ENCODE measurements around the gene SUPT5H. TPM values are rescaled to one million over a fixed set of nuclear protein-coding genes. Genes with fewer than 3 reads are reported as not detected.
A peak's percentile ranks its signal among the peaks of the same experiment; 100 is the strongest.

The SUPT5H gene
- total and polyA plus RNA-seq, 2 of the 13 experiments (the other 11 are each of a cell fraction or from before 2014, with no cell fraction given) = 48.2 to 51.7 TPM

GRCh38 chr19:39397360-39398296, 47.8 kb upstream of the SUPT5H start (continued):
- 0 out of 2 replicates have a peak, but pooled peaks have one; percentile 6 for TF ChIP-seq SNAPC4 (CRISPR knock-in tag; IDR thresholded peaks at IDR 0.05)
- TF ChIP-seq GMEB1 (CRISPR knock-in tag; IDR thresholded peaks at IDR 0.05; ENCODE audit: borderline replicate concordance) = peak; percentile 73; the same call in 1 of the 2 replicates
- no peak for TF ChIP-seq ZNF616 (CRISPR knock-in tag; IDR thresholded peaks at IDR 0.05; ENCODE audit: low read depth)
- peak; percentile 89 for TF ChIP-seq PHF21A (CRISPR knock-in tag; IDR thresholded peaks at IDR 0.05)
- no peak for TF ChIP-seq ZNF775 (CRISPR knock-in tag; IDR thresholded peaks at IDR 0.05; ENCODE audit: borderline replicate concordance)
- TF ChIP-seq BHLHE40 (IDR thresholded peaks at IDR 0.05; ENCODE audit: low read length) = 0 out of 2 replicates have a peak, but pooled peaks have one; percentile 30
- peak; percentile 76; the same call in 1 of the 2 replicates for TF ChIP-seq SMAD1 (CRISPR knock-in tag; IDR thresholded peaks at IDR 0.05; ENCODE audit: borderline replicate concordance, low read depth)
- peak; percentile 66; the same call in 1 of the 2 replicates for TF ChIP-seq NR2C2 (CRISPR knock-in tag; IDR thresholded peaks at IDR 0.05; ENCODE audit: borderline replicate concordance)
- 0 out of 2 replicates have a peak, but pooled peaks have one; percentile 18 for TF ChIP-seq CSRNP1 (CRISPR knock-in tag; IDR thresholded peaks at IDR 0.05)
- peak; percentile 85 for TF ChIP-seq KDM1A (CRISPR knock-in tag; IDR thresholded peaks at IDR 0.05)
- TF ChIP-seq ZC3H13 (CRISPR knock-in tag; IDR thresholded peaks at IDR 0.05) = peak; percentile 64
- peak; percentile 88 for TF ChIP-seq KDM6A (CRISPR knock-in tag; IDR thresholded peaks at IDR 0.05; ENCODE audit: low read depth)
- TF ChIP-seq ZNF513 (CRISPR knock-in tag; conservative IDR thresholded peaks at IDR 0.05) = no peak
- TF ChIP-seq HOXA5 (CRISPR knock-in tag; IDR thresholded peaks at IDR 0.05) = peak; percentile 64; the same call in 1 of the 2 replicates
- TF ChIP-seq POLR2AphosphoS5 (IDR thresholded peaks at IDR 0.05; ENCODE audit: low read depth, low read length) = peak; percentile 89
- TF ChIP-seq REXO4 (CRISPR knock-in tag; IDR thresholded peaks at IDR 0.05; ENCODE audit: borderline replicate concordance) = no peak
- no peak for TF ChIP-seq ZNF33A (CRISPR knock-in tag; IDR thresholded peaks at IDR 0.05; ENCODE audit: borderline replicate concordance)
- TF ChIP-seq HCFC1 (IDR thresholded peaks at IDR 0.05; ENCODE audit: low read depth, low read length) = 0 out of 2 replicates have a peak, but pooled peaks have one; percentile 31
